HL-60/S4 (cell line): Measurements from ENCODE around the gene ITGA4.

Experiments used
- in situ Hi-C: fragments of 300-500 bp; cut with MboI; formaldehyde crosslinking; loops from 2 replicates; pipeline ENCODE4 v1.14.3; 2022; ENCODE audit warnings: low sequenced_read_pairs

Gene ITGA4

DNA sequence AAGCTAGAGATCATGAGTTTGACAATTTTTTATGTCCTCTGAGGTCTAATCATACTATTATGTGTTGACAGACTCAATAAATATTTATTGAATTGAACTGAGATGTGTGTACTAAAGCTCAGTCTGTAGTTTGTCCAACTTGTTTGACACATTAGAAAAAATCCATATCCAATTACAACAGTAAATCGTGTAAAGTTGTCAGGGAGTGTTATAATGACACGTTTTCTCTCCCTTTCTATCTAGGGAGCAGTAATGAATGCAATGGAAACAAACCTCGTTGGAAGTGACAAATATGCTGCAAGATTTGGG, 28.4 kb downstream of the ITGA4 start:
- in situ Hi-C loops, result no loop called here

DNA sequence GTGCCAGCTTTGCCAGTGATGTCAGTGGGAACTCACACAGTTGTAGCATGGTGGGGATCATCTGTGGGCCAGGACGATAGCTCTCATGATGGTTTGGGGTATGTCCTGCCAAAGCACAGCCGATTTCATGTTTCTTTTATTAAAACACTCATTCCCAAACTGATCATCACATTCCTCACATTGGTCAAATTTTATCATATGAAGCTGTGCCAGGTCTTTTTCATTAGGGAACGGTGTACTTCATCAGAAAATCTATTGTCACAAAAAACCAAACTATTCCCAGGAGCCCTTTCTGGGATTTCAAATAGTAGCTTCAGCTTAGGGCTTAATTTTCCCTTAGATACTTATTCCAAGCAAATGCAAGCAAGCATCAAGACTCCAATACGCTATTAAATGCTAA, 42.0 kb downstream of the ITGA4 start:
- in situ Hi-C loops, result no loop called here

DNA sequence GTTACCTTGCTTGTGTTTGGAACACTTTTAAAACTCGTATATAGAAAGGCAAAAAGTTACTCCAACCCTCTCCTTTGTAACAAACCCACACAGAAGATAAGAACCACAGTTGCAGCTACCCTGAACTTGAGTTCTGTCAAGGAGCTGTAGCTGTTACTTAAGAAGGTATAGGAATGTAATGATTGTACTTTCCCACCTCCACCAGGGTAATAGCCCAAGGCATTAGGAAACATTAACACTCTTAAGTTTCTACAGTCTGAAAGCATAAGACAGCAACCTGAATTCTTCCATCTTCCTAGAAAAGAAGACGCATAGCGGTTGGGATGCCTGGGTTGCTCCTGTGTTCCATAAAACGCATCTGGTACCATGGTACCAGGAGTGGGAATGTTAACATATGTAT, 43.0 kb downstream of the ITGA4 start:
- in situ Hi-C loops, result no loop called here

DNA sequence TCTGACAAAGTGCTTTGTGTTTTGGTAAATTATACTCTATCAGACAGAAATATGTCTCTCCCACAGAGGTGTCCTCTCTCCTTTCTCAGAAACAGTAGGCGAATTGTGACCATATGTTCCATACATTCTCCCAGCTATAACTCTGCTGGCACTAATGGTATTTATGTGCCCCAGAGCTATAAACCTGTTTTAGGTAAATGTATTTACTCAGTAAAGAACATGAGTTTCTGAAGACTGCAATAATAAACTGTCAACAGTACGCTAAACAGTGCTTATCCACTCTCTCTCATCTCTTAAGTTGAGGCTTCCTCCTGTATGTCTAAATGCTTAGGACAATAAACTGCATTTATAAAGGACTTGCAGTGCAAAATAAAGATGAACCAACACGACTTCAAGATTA, 58.5 kb downstream of the ITGA4 start:
- in situ Hi-C loops, result no loop called here

DNA sequence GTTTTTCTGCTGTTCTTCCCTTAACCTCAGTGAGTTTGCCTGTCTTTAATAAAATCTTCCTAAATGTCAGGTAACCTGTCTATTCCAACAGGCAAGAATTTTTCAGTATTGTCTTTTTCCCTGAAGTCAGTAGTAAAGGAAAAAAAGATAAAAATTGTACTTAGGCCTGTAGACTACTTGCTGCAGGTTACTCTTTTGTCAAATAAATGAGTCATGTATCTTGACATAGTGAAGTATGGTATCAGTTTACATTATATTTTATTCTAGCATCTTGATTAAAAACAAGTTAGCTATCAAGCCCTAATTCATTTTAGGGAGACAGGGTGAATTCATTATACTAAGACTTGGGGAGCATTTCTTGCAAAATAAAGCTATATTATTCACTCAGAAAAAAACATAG, 59.8 kb downstream of the ITGA4 start:
- in situ Hi-C loops, result no loop called here

DNA sequence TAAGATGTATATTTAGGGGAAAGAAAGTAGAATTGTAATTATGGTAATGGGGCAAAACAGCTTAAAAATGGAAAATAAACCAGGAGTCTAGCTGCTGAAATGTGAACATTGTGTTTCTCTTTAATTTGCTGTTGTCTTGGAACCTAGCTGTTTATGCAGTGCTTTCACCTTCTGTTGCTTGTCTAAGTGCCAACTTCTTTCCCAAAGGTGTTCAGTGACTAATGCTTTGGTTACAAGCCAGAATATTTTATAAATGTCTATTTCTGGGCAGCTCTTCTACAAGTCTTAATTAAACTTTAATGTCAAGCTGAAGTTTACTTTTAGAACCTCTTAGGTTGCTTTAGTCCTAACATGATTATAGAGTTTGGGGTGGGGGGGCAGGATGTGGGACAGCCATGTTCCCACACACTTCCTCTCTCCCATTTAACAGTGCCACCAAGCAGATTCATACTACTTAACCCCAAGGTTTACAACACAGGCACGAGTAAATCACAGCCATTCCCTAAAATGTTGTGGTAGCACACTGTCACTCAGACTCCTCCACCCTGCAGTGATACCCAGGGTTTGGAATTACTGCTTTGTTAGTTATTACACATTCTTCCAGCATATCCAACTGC, 60.6 kb downstream of the ITGA4 start:
- in situ Hi-C loops, result no loop called here

DNA sequence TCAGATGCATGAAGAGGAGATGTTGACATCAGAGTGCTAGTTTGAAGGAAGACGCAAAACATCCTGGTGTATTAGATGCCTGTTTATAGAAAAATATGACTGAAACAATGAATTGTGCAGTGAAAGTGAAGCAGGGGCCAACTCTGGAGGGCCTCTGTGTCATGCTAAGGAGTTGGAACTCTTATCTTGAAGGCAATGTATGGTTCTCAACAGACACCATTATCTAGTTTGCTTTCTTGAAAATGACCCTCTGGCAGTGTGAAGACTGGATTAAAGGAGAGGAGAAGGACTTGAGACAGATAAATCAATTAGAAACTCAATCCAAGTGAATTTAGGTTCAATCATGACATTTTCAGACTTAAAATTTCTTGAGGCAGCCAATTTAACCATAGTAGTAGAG, 63.1 kb downstream of the ITGA4 start:
- in situ Hi-C loops, result no loop called here

DNA sequence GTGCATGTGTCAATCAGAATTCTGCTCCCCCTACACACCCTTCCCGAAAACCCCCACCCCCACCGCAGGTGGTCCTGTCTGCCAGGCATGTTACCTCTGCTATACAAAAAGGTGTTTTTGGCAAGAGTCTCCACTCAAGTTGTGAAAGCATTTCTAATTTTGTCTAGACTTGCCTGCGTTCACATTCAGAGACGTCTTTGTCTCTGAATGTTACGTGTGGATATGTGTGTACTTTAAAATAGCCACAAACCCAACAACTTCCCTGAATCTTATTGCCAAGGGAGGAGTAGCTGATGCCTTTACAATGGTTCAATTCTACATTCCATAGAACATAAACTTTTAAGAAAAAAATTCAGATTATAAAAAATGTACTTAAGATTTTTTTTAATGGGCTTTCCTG, 66.6 kb downstream of the ITGA4 start:
- in situ Hi-C loops, result no loop called here

DNA sequence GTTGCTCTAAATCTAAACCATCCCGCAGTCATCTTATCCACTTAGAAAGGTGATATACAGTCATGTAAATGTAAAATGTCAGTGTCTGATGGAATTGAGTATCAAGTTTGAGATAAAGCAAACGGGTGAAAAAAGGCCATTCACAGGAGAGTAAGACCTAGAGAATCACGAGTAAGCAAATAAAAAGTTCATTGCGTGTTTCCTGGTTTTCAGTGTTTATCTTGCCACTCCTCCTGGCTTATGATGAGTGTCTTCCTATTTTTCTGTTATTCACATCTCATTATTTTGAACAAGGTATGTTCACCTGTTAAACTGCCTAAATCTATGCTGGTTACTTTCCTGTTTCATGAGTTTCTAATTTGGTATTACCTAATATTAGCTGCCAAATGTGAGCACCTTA, 68.8 kb downstream of the ITGA4 start:
- in situ Hi-C loops, result no loop called here

DNA sequence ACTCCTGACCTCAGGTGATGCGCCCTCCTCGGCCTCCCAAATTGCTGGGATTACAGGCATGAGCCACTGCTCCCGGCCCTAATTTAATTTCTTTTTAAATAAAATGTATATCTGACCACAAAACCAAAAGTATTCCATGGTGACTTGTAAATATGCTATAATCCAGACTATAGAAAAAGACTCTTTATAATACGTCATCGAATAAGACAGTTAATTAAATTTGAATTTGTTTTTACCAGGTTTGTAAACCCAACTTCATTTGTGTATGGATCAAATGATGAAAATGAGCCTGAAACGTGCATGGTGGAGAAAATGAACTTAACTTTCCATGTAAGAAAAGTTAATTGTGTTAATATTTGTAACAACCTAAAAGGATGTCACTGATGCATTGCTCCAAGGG, 69.9 kb downstream of the ITGA4 start:
- in situ Hi-C loops, result no loop called here

DNA sequence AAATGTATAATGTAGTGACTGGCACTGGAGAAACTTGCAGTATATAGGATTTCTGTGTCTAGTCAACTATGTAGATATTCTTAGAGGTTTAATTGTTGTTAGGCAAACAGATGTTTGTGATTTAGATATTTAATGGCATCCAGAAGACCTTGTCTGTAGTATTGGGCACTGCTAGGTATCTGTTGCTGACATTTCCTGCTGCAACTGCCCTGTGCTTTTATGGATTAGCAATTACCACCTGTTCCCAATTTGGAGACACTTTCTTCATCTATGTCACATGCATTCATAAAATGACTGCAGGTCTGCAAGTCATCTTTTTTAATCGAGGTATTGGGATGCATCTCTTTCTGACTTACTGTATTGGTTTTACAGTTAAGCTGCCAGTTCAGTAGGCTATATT, 71.3 kb downstream of the ITGA4 start:
- in situ Hi-C loops, result no loop called here

DNA sequence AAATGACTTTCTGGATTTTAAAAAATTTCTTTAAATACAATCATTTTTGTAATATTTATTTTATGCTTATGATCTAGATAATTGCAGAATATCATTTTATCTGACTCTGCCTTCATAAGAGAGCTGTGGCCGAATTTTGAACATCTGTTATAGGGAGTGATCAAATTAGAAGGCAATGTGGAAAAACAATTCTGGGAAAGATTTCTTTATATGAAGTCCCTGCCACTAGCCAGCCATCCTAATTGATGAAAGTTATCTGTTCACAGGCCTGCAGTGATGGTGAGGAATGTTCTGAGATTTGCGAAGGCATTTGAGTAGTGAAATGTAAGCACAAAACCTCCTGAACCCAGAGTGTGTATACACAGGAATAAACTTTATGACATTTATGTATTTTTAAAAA, 79.5 kb downstream of the ITGA4 start:
- in situ Hi-C loops, result no loop called here

DNA sequence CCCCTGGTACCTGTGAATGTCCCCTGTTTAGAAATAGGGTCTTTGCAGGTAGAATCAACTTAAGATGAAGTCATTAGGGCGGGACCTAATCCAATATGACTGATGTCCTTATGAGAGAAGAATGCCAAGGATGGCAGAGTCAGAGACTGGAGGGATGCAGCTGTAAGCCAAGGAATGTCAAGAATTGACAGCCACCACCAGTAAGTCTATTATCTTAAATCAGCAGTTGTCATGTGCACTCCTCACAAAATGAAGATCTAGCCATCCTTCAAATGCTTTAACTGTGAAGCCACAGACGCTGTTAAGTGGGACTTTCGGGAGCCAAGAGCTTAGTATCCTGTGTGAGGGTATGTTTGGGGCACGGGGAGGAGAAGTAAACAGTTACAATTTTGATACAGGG, 83.2 kb downstream of the ITGA4 start:
- in situ Hi-C loops, result no loop called here

DNA sequence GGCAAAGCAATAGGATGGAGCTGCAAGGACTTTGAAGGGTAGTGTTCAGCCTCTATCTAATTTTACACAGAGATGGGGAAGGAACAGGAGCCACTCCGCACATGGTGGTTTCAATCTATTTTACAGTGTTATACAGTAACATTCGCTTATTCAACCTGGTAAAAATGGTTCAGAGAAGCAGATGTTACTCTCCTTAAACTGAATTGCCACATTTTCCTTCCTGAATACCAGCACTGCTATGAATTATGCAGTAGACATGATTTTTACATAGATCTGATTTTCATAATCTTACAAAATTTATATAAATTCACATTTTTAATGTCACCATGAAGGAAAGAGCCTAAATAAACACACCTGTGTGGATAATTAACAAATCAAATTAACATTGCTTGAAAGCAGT, 85.0 kb downstream of the ITGA4 start:
- in situ Hi-C loops, result no loop called here

DNA sequence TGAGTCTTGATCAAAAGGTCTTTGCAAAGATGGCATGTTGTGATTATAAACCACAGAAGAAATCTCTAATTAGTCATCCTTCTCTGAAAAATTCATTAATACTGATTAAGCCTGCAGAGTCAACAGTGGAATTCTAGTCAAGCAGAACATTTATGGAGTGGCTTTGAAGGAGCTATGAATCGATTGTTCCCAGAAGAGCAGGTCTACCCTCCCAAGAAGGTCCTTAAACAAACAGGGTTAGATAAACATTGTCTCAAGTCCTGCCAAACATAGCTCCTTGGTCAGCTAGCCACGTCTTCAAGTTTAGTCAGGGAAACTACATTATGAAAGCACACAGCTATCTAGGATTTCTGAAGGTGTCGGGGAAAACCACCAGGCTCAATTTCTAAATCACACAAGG, 88.9 kb downstream of the ITGA4 start:
- in situ Hi-C loops, result no loop called here

DNA sequence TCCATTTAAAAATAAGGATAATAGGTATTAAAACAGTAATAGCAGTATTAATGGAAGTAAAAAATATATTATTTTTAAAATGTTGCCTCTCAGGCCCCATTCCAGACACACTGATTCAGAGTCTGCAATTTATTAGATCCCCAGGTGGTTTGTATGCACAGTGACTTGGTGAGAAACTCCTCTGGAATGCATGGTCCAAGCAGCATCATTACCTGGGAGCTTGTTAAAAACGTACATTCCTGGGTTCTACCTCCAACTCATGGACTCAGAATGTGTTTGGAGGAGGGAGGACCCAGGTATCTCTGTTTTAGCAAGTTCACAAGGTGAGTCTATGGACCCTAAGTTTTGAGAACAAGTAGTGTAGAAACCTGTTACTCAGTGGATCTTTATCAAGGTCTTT, 95.6 kb downstream of the ITGA4 start:
- in situ Hi-C loops, result no loop called here

DNA sequence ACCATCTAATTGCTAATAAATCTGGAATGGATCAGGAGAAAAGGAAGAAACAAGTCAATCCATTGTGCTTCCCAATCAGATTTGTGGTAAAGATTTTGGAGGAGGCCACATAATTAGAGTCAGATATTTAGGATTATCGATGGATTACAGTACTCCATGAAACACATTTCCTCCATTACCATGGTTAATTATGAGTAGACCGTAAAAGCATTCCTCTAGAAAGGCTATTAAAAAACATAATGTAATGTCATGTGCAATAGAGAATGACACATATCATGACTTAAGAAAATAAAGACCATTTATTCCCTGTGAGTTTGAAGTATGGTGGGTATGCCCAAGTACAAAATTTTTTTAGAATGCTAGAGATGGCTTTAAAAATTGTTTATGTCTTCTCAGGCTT, 96.1 kb downstream of the ITGA4 start:
- in situ Hi-C loops, result no loop called here

DNA sequence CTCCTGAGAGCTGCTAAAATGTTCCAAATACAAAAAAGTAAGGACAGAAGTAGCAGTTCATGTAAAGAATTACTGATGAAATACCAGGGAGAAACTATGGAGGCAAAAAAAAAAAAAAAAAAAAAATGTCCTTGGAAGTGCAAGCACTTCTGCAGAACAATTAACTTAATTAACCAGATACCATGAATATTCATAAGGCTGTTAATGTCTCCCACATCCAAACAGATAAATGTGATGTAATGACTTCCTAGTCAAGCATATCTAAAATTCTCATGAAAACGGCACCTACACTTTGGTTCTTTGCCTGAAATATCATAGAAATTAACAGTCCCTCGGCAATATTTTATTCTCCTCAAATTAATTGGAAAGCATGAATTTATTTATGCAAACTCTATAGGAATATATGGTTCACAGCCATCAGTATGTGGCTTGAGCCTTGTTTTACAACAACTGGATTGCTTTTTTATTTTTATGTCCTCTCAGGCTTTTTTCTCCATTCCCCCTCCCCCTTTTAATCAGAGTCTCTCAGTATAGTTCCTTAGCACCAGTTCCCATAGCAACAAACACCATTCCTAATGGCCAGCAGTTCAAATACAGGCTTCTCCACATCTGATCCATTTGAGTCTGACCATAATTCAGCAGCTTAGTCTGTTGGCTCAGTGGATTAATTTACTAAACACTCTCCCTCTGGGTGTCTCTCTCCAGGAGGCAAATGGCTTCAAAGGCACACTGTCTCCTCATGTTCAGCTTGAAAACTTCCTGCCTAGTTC, 97.1 kb downstream of the ITGA4 start:
- in situ Hi-C loops, result no loop called here

DNA sequence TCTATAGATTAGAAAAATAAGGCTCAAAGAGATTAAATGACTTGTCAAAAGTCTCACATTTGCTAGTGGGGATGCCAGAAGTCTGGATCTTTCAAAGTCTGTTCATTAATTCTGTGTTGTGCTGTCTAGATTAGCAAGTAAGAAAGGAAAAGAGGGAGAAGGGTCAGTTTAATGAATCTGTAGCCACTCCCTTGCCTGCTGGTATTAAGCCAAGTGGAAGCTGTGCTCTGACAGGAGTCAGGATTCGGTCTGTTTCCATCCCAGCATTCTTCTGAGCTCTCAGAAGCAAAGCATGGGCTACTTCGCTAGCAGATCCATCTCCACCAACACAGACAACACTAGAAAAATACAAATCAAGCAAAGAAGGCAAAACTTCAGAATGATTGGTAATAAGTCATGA, 101.2 kb downstream of the ITGA4 start:
- in situ Hi-C loops, result no loop called here

DNA sequence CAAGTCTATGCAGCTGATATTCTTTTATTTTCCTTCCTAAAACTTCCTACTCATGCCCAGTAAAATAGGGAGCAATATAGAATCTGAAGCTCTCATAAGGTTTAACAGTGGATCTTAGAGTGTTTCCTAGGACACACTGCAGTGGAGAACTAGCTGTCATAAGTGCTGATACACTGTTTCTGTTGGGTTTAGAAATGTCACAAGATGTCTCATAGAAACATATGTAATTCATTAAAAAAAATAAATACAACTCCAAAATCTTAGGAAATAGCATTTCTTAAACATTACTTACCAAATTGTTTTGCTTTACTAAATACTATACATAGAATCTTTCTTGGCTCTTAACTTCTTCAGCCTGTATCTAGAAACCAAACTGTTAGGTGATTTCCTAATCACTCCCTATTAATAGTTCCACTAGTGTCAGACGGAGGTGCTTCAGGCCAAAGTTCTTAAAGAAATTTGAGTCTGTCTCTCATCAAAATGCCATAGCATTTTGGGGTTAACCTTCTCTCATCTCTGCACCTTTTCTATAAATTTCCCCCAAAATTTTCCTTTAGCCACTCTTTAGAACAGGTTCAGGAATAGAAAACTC, 106.0 kb downstream of the ITGA4 start:
- in situ Hi-C loops, result no loop called here

DNA sequence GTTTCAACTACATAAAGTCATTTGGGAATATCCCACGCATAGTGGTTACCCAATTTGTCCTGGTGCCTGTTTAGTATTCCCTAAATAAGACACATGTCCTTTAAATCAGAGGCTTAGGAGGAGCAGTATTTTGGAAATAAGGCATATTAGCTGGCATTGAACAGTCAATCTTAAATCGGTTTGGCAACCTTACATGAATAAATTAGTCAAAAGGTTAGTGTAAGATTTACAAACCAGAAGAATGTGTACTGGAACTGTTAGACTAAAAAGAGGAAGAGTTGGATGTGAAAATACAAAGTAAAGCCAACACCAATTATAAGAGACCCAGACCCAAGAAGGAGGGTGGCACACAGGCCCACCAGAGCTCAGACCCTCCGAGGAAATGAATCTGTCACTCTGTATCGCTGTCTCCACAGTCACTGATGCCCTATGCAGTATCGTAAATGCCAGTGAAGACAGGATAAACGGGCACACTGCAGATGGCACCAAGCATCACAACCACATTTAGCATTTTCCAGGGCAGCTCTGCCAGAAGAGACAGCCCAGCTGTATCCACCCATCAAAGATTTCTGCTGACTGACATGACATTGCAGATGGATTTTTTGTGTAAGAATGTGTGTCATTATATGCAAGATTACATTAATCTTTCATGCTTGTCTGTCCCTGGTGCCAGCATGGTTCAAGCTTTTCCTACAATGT, 109.3 kb downstream of the ITGA4 start:
- in situ Hi-C loops, result no loop called here

DNA sequence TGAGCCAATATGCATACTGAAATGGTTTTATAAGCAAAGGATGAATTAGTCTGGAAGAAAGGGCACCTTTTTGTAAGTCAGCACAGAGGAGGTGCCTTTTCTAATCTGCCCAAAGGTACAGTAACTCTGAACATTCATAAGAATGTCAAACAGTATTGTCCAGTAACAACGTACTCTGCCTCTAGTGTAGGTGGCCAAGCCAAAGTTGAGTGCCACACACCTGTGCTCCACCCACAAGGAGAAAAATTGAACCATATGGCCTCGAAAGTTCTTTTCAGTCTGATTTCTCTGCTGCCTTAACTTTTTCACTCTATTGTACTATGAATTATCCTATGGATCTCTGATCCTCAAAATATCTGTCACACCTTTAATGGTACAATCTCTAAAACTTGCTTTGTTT, 112.9 kb downstream of the ITGA4 start:
- in situ Hi-C loops, result no loop called here
